ENCODE results near the gene SDF4. TPM values are rescaled to one million over a fixed set of nuclear protein-coding genes. Genes with fewer than 3 reads are reported as not detected.

The SDF4 gene
- total and polyA plus RNA-seq, 2 experiments from 2014 or later: 45.0 to 62.6 TPM

- TF ChIP-seq, protein P1, sequence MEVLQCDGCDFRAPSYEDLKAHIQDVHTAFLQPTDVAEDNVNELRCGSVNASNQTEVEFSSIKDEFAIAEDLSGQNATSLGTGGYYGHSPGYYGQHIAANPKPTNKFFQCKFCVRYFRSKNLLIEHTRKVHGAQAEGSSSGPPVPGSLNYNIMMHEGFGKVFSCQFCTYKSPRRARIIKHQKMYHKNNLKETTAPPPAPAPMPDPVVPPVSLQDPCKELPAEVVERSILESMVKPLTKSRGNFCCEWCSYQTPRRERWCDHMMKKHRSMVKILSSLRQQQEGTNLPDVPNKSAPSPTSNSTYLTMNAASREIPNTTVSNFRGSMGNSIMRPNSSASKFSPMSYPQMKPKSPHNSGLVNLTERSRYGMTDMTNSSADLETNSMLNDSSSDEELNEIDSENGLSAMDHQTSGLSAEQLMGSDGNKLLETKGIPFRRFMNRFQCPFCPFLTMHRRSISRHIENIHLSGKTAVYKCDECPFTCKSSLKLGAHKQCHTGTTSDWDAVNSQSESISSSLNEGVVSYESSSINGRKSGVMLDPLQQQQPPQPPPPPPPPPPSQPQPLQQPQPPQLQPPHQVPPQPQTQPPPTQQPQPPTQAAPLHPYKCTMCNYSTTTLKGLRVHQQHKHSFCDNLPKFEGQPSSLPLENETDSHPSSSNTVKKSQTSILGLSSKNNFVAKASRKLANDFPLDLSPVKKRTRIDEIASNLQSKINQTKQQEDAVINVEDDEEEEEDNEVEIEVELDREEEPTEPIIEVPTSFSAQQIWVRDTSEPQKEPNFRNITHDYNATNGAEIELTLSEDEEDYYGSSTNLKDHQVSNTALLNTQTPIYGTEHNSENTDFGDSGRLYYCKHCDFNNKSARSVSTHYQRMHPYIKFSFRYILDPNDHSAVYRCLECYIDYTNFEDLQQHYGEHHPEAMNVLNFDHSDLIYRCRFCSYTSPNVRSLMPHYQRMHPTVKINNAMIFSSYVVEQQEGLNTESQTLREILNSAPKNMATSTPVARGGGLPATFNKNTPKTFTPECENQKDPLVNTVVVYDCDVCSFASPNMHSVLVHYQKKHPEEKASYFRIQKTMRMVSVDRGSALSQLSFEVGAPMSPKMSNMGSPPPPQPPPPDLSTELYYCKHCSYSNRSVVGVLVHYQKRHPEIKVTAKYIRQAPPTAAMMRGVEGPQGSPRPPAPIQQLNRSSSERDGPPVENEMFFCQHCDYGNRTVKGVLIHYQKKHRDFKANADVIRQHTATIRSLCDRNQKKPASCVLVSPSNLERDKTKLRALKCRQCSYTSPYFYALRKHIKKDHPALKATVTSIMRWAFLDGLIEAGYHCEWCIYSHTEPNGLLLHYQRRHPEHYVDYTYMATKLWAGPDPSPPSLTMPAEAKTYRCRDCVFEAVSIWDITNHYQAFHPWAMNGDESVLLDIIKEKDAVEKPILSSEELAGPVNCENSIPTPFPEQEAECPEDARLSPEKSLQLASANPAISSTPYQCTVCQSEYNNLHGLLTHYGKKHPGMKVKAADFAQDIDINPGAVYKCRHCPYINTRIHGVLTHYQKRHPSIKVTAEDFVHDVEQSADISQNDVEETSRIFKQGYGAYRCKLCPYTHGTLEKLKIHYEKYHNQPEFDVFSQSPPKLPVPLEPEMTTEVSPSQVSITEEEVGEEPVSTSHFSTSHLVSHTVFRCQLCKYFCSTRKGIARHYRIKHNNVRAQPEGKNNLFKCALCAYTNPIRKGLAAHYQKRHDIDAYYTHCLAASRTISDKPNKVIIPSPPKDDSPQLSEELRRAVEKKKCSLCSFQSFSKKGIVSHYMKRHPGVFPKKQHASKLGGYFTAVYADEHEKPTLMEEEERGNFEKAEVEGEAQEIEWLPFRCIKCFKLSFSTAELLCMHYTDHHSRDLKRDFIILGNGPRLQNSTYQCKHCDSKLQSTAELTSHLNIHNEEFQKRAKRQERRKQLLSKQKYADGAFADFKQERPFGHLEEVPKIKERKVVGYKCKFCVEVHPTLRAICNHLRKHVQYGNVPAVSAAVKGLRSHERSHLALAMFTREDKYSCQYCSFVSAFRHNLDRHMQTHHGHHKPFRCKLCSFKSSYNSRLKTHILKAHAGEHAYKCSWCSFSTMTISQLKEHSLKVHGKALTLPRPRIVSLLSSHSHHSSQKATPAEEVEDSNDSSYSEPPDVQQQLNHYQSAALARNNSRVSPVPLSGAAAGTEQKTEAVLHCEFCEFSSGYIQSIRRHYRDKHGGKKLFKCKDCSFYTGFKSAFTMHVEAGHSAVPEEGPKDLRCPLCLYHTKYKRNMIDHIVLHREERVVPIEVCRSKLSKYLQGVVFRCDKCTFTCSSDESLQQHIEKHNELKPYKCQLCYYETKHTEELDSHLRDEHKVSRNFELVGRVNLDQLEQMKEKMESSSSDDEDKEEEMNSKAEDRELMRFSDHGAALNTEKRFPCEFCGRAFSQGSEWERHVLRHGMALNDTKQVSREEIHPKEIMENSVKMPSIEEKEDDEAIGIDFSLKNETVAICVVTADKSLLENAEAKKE (CRISPR knock-in tag; IDR thresholded peaks at IDR 0.05): no peak
Observed at GRCh38 chr1:1181938-1182410, 49.8 kb downstream of the SDF4 start (continued).

- Mint-ChIP-seq H3K36me3 (ENCODE audit: low read depth) (no peaks in the 10 kb centered on the region), H3K9me3 (no peaks in the 10 kb centered on the region), H3K4me3 (no peak overlapping the region), H3K4me1 (peaks cover 7% of the 10 kb centered on the region), H3K27ac (no peak overlapping the region), H3K27me3 (ENCODE audit: insufficient read depth, low read depth, poor library complexity) (peaks cover 8% of the 10 kb centered on the region)
- no peak overlapping the region for H2AFZ ChIP-seq
- no peaks in the 10 kb centered on the region for H3K27me3 ChIP-seq (ENCODE audit: insufficient read depth)
- H3K4me2 ChIP-seq: no peak overlapping the region
- no peaks in the 10 kb centered on the region for H3F3A ChIP-seq (replicated peaks; ENCODE audit: low read depth)
- TF ChIP-seq EZH2phosphoT487 (IDR thresholded peaks at IDR 0.05; ENCODE audit: unreplicated experiment): no peak
- TF ChIP-seq JUNB (IDR thresholded peaks at IDR 0.05; ENCODE audit: unreplicated experiment): no peak
- TF ChIP-seq, protein P2, sequence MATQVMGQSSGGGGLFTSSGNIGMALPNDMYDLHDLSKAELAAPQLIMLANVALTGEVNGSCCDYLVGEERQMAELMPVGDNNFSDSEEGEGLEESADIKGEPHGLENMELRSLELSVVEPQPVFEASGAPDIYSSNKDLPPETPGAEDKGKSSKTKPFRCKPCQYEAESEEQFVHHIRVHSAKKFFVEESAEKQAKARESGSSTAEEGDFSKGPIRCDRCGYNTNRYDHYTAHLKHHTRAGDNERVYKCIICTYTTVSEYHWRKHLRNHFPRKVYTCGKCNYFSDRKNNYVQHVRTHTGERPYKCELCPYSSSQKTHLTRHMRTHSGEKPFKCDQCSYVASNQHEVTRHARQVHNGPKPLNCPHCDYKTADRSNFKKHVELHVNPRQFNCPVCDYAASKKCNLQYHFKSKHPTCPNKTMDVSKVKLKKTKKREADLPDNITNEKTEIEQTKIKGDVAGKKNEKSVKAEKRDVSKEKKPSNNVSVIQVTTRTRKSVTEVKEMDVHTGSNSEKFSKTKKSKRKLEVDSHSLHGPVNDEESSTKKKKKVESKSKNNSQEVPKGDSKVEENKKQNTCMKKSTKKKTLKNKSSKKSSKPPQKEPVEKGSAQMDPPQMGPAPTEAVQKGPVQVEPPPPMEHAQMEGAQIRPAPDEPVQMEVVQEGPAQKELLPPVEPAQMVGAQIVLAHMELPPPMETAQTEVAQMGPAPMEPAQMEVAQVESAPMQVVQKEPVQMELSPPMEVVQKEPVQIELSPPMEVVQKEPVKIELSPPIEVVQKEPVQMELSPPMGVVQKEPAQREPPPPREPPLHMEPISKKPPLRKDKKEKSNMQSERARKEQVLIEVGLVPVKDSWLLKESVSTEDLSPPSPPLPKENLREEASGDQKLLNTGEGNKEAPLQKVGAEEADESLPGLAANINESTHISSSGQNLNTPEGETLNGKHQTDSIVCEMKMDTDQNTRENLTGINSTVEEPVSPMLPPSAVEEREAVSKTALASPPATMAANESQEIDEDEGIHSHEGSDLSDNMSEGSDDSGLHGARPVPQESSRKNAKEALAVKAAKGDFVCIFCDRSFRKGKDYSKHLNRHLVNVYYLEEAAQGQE (IDR thresholded peaks at IDR 0.05; ENCODE audit: unreplicated experiment): no peak
- no peak for TF ChIP-seq ZNF114 (CRISPR knock-in tag; IDR thresholded peaks at IDR 0.05)
- no peak for TF ChIP-seq ZNF331 (CRISPR knock-in tag; IDR thresholded peaks at IDR 0.05; ENCODE audit: low read depth)
- no peak for TF ChIP-seq CTCF (conservative IDR thresholded peaks at IDR 0.05; ENCODE audit: low read depth in 2 of 2)
- H3K27ac ChIP-seq (ENCODE audit: low read depth): no peak overlapping the region
- H3K4me1 ChIP-seq (ENCODE audit: insufficient read depth): peaks cover 8% of the 10 kb centered on the region; the same call in 1 of the 2 replicates
- no peaks in the 10 kb centered on the region for H4K20me1 ChIP-seq (replicated peaks; ENCODE audit: insufficient read depth)
- H3K4me3 ChIP-seq: no peak overlapping the region
- no peak for ATAC-seq
- H3K79me2 ChIP-seq (replicated peaks; ENCODE audit: insufficient read depth): no peaks in the 10 kb centered on the region
- H3K36me3 ChIP-seq (ENCODE audit: insufficient read depth): no peaks in the 10 kb centered on the region
- H3K9me2 ChIP-seq (ENCODE audit: insufficient read depth): no peaks in the 10 kb centered on the region
- DNase-seq (ENCODE audit: low spot score): no peak
Observed at GRCh38 chr1:1181129-1181937, 50.5 kb downstream of the SDF4 start.
